HG02642 (cell line): Measurements from ENCODE around the gene ARID4B.
"Not testable (repeated sequence)": the region's sequence is repeated elsewhere in the genome, so short reads cannot be mapped to it uniquely, and the experiment has no call there.

ENCODE experiments used
- ATAC-seq: cut with Tn5 transposase; IDR thresholded peaks from one replicate; pipeline ENCODE4 v1.9.1; 2021; ENCODE audit warnings: mild to moderate bottlenecking; ENCODE audit not compliant: unreplicated experiment, poor library complexity

ARID4B gene

DNA sequence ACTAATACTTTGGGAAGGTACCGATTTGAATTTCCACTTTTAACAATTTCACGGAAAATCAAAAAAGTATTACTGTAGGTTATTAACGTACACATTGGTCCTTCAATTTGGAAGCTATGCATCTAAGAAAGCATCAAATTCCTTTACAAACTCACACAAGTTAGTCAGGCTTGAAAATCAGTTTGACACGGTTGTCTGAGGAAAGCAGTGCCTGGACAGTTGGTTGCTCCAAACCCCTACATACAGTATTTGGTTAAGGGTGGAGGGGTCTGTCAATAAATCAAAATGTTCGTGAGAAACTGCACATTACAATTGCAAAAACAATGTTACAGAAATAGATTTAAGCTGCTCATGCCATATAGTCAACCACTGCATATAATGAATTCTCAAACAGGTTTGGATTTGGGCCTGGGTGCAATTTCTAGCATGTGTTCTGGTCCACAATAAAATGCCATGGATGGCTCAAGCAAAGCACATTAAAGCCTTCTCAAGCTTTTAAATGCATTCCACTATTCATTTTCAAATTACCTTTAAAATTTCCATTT, 147.0 kb downstream of the ARID4B start:
- ATAC-seq = no peak

DNA sequence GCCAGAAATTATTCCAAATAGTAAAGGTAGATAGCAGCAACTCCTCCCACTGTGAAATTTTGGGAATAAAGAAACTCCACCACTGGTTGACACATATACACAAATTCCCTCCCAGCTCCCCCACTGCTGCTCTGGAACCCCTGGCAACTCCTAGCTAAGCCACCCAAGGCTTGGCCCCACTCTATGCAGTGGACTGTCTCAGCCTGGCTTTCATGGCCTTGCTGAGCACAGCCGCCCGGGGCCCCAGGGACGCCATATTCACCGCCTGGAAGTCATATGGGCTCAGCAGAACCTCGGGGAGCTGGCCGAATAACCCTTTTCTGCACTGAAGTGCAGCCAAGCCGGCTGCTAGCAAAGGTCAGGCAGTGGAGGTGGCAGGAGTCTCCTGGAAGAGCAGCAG, 151.5 kb downstream of the ARID4B start:
- ATAC-seq = no peak

GRCh38 chr1:235169986-235170385, 158.0 kb downstream of the ARID4B start:
- no peak for ATAC-seq

DNA sequence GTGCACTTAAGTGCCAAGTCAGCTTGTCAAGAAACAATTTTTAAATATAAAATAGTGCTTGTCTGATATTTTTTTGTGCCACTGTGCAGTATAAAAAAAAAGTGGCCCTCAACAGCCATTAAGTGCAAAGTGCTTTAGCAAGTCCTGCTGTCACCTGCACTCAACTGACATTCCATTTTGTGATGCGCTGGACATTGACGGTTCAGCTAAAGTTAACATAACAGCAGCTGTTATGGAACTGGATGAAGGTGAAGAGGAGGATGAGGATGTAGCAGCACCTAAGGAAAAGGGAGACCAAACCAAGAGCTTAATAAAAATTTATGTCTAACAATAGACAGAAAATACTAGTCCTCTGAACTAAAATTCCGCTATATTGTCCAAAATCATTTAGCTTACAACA, 159.6 kb downstream of the ARID4B start:
- no peak for ATAC-seq

DNA sequence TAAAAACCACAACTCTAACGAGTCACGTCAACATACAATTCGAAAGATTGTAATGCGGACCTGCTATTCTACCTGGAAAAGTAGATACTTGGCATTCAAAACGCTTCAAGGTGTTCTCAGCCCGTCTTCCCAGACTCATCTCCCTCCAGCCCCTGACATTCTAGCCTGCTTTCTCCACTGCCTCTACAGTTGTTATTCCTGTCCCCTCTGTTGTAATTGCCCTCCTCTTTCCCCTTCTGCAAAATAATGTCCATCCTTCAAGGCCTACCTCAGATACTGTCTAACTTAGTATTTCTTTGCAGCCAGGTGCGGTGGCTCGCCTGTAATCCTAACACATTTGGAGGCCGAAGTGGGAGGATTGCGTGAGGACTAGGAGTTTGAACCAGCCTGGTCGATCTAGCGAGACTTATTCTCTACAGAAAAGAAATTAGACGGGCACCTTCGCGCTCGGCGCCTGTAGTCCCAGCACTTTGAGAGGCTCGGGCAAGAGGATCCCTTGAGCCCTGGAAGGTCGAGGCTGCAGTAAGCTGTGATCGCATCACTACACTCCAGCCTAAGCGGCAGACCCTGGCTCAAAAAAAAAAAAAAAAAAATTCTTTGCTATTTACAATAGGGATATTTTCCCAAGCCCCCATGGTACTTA, 166.2 kb downstream of the ARID4B start:
- ATAC-seq = no peak

DNA sequence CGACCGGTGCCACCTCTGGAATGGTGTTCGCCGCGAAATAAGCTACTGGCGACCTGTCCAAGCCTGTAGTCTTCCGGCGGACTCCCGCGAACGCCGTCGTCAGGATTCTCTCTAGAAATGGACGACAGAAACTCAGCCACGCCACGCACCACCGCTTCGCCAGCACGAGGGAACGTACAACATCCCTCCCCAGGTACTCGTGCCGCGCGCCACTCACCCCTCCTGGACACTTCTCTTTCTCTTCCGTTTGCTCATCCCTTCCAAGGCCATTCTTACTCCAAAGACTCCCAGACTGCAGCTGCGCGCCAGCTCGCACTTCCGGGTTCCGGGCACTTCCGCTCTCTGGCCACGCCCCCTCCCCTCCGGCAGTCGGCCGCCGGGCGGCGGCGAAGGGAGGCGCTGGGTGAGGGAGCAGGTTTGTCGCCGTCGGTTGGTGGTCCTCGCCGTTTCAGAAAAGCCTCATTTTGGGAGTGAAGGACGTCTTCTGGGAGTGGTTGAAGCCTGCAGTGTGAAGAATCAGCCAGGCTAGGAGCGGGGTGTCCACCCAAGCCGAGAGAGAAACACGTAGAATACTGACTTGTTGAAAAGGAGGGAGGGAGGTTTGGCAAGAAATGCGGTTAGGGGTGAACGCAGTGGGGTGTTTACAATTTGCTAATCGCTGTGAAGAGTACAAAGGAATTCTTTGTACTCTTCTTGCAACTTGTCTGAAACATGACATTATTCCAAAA, 166.9 kb downstream of the ARID4B start, which contains the start of gene RBM34:
RBM34 (minus strand) TSS at position 294 of the 728 bp plus-strand sequence; CDS start at position 270, 24 bp downstream.
- ATAC-seq = peak; percentile 94

DNA sequence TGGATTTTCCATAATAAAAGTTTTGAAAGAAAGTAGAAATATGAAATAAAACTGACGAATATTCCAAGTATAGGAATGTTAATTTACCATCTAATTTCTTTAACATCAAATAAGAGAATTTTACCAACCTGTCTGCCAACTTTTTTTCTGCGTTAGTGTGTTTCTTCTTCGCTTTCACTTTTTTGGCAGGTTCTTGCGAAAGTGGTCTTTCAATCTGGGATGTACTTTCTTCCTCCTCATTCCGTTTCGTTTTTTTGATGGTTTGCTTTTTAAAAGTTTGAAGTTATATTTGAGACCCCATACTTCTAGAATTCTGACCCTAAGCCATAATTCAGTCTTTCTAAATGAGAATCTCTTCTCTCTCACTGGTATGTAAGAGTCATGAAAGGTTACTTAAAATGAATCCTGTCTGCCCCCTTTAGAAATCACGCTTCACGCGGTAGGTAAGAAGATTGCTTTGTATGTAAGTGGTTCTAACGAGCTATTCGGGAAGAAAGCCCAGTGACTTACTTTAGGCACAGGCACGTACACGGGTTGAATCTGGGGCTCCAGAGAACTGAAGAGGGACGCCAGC, 167.5 kb downstream of the ARID4B start:
- peak; percentile 39 for ATAC-seq

DNA sequence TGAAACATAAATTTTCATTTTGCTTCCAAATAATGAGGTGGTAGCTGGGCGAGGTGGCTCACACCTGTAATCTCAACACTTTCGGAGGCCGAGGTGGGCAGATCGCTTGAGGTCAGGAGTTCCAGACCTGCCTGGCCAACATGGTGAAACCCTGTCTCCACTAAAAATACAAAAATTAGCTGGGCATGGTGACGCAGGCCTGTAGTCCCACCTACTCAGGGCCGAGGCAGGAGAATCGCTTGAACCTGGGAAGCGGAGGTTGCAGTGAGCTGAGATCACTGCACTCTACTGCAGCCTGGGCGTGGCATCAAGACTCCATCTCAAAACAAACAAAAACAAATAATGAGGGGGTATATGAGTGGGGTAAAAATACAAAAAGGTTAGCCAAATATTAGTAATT, 168.0 kb downstream of the ARID4B start:
- not testable (repeated sequence) for ATAC-seq

- not testable (repeated sequence) for ATAC-seq
Measured at GRCh38 chr1:235159284-235159683, 168.7 kb downstream of the ARID4B start.

- no peak for ATAC-seq
Measured at GRCh38 chr1:235158680-235159079, 169.3 kb downstream of the ARID4B start.

DNA sequence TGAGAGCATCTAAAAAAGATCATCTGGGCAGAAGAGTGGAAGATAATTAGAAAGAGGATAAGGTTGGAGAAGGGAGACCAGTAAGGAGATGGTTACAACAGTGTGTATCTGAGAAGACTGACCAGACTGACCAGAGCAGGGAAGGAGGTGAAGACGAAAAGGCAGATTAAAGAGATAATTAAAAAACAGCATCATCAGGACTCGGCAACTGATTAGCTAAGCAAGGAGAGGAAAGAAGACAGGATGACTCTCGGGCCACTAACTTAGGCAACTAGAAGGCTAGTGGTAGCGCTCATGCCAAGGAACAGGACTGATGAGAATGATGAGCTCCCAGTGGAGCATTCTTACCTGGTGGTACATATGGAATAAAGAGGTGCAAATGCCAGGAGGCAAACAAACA, 170.8 kb downstream of the ARID4B start:
- ATAC-seq = no peak

DNA sequence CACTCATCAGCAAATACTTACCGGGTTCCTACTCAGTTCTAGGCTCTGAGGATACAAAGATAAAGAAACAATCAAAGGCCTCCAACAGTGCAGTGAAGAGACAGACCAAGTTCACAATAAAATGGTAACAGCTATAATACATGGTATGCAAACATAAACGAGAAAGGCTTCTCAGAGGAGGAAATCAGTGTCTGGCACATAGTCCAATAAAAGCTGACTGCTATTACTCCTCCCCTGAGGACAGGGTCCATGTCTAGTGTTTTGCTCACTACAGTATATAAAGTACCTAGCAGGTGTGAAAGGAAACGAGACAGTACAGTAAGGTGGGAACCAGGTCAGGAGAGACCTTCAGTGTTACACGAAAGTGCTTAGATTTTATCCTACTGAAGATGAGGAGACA, 171.2 kb downstream of the ARID4B start:
- ATAC-seq = no peak

- no peak for ATAC-seq
Measured at GRCh38 chr1:235156265-235156664, 171.7 kb downstream of the ARID4B start.

GRCh38 chr1:235152235-235152634, 175.7 kb downstream of the ARID4B start:
- no peak for ATAC-seq

GRCh38 chr1:235151033-235151432, 176.9 kb downstream of the ARID4B start:
- no peak for ATAC-seq

DNA sequence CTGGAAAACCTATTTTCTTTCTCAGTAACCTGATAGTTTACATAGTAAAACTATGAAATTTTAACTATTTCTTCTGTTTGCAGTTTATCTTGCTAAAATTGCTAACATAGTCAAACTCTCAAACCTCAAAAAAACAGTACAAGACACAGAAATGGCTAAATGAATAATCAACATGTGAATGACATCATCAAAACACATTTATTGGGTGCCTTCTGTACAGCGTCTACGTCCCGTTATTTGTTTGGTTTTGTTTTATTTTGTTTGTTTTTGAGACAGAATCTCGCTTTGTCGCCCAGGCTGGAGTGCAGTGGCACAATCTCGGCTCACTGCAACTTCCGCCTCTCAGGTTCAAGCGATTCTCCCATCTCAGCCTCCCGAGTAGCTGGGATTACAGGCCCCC, 178.2 kb downstream of the ARID4B start:
- ATAC-seq = no peak

DNA sequence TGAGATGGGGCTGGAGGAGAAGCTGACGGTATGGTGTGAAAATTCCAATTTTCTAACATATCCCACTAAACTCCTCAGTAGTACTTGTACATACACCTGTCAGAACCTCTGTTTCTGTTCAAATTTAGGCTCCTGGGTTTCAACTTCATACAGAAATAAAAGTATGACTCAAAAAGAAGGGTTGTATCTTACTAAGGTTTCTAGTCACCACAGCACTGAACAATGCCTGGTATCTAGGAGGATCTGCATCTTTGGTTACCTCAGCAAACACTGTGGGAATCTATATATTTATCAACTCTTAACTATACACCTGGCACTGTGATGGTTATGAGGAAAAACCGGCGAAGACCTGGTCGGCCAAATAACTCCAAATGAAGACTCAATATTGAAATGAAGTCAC, 180.7 kb downstream of the ARID4B start:
- ATAC-seq = no peak

GRCh38 chr1:235145639-235146038, 182.3 kb downstream of the ARID4B start:
- ATAC-seq = no peak

GRCh38 chr1:235142991-235143390, 185.0 kb downstream of the ARID4B start:
- ATAC-seq = no peak

GRCh38 chr1:235139315-235139714, 188.7 kb downstream of the ARID4B start:
- no peak for ATAC-seq

DNA sequence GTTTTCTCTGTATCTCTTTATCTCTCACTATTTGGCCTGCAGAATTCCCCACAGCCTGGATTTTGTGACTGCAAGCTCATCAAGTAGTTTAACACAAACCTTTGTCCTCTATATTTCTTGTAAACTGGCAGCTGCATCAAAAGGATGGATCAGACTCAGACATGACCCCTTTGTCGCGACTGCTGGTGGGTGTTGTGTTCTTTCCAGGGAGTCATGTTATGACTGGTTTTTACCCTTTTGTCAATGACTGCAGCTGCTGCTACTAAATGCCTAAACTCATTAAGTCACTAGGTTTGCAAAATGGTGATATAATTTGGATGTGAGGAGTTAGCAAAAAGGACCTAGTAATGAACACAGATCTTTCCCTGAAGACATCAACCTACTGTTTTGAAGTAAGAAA, 189.2 kb downstream of the ARID4B start:
- ATAC-seq = no peak
